SK-N-MC (cell line): Measurements from ENCODE around the gene ARHGAP30.

Source experiments
- EZH2 ChIP-seq: fragments of 200-600 bp; sonication (generic); IDR thresholded peaks from one replicate; pipeline ENCODE4 v1.6.1; 2017; ENCODE audit warnings: antibody characterized with exemption
- FOXP2 ChIP-seq: optimal IDR thresholded peaks from 2 replicates; pipeline ENCODE3; 2011; ENCODE audit warnings: mild to moderate bottlenecking, moderate library complexity; ENCODE audit not compliant: insufficient read depth; ENCODE audit errors: extremely low read length, control extremely low read depth
- POLR2AphosphoS5 ChIP-seq: IDR thresholded peaks from 2 replicates; pipeline ENCODE4 v1.6.1; 2012; ENCODE audit warnings: mild to moderate bottlenecking, low read depth, low read length, borderline replicate concordance

GRCh38 chr1:161071886-161072371, 2.2 kb upstream of the ARHGAP30 start:
- TF ChIP-seq POLR2AphosphoS5 = no peak
- no peak for TF ChIP-seq EZH2
- TF ChIP-seq FOXP2 = no peak
